GM12891 (cell line): ENCODE measurements around the gene STK24. TPM values are rescaled to one million over a fixed set of nuclear protein-coding genes. Genes with fewer than 3 reads are reported as not detected.
"Not testable (repeated sequence)": the region's sequence is repeated elsewhere in the genome, so short reads cannot be mapped to it uniquely, and the experiment has no call there.

ENCODE experiments used
- DNase-seq: peaks from one replicate; pipeline ENCODE4 v3.0.0; 2011; ENCODE audit warnings: low spot score; ENCODE audit not compliant: insufficient read length
- FAIRE-seq: peaks from 2 replicates; lab custom pipeline; 2011; peaks lifted over from hg19 to GRCh38; lab: Jason Lieb, UNC
- PAX5 ChIP-seq: IDR thresholded peaks from 2 replicates; pipeline ENCODE4 v1.6.1; 2011; ENCODE audit warnings: low read length, moderate library complexity, mild to moderate bottlenecking; ENCODE audit not compliant: insufficient read depth, severe bottlenecking
- POLR2A ChIP-seq: IDR thresholded peaks from 2 replicates; pipeline ENCODE4 v1.6.1; 2011; ENCODE audit warnings: low read depth, low read length, control low read depth
- POLR2AphosphoS5 ChIP-seq: IDR thresholded peaks from 2 replicates; pipeline ENCODE4 v1.6.1; 2011; ENCODE audit warnings: low read depth, low read length, control low read depth
- POU2F2 ChIP-seq: IDR thresholded peaks from 2 replicates; pipeline ENCODE4 v1.6.1; 2011; ENCODE audit warnings: low read depth, mild to moderate bottlenecking, control low read depth, low read length, moderate library complexity
- SPI1 ChIP-seq: IDR thresholded peaks from 2 replicates; pipeline ENCODE4 v1.6.1; 2011; ENCODE audit warnings: low read depth, low read length, control low read depth
- TAF1 ChIP-seq: IDR thresholded peaks from 2 replicates; pipeline ENCODE4 v1.6.1; 2011; ENCODE audit warnings: low read depth, low read length, control low read depth
- polyA plus RNA-seq: library from polyadenylated mRNA; unstranded; fragments of >200 nt; gene quantifications from one replicate; pipeline ENCODE4 v1.2.1, GENCODE V29; 2012; ENCODE audit warnings: low read depth, missing spikeins, inconsistent platforms; ENCODE audit not compliant: missing spikeins

The STK24 gene
- 72.0 TPM for polyA plus RNA-seq

DNA sequence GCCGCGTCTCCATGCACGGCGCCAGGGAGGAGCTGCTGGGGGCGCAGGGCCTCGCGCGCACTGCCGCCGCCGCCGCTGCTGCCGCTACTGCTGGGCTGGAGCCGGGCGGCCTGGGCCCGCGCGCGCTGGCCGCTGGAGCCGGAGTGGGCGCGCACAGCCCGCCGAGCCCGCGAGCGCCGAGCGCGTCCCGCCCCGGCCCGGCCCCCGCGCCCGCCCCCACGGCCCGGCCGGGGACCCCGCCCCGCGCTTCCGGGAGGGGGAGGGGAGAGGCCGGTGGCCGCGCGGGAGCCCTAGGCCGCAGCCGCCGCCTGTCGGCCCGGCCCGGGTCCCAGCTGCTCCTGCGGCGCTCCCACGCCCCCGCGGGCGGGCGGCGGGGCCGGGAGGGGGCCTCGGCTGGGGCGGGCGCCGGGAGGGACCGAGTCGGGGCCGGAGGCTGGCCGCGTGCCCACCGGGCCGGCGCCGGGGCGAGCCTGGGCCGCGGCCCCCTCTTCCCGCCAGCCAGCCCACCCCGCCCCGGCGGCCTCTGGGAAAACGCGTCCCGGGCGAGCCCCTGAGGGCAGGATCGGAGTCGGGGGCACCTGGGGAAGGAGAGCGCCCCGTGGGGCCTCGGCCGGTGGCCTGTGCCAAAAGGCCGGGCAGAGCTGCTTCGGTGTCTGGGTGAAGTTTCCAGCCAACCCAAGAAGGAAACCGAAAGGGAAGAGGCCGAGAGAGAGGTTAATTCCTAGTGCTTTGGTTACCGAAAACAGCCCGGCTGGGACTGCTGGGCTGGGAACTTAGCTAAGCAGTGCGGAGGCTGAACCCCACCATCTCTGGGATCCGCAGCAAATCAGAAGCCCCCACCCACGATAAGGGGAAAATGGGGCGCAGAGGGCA is at the start of gene STK24:
Gene STK24 (minus strand): TSS at position 145 of the 873 bp plus-strand sequence. CDS start 321 bp downstream, outside the sequence.
- DNase-seq (peak; percentile 77), FAIRE-seq (peak; percentile 23)
- TF ChIP-seq TAF1 (0 out of 2 replicates have a peak, but pooled peaks have one; percentile 54), PAX5 (no peak), POLR2A (no peak; the same call in 1 of the 2 replicates)

GRCh38 chr13:98626298-98626935 is 49.5 kb upstream of the STK24 start:
- no peak for DNase-seq
- TF ChIP-seq POLR2A (no peak), SPI1 (no peak), TAF1 (no peak), POU2F2 (no peak), POLR2AphosphoS5 (no peak), PAX5 (no peak)
- no peak for FAIRE-seq

- FAIRE-seq, DNase-seq: not testable (repeated sequence)
Measured at GRCh38 chr13:98624589-98624988, 47.7 kb upstream of the STK24 start.

GRCh38 chr13:98622931-98623331 is 46.0 kb upstream of the STK24 start:
- FAIRE-seq (no peak), DNase-seq (no peak)
- TF ChIP-seq POLR2A (no peak), PAX5 (no peak), POU2F2 (no peak), POLR2AphosphoS5 (no peak), SPI1 (no peak), TAF1 (no peak)

DNA sequence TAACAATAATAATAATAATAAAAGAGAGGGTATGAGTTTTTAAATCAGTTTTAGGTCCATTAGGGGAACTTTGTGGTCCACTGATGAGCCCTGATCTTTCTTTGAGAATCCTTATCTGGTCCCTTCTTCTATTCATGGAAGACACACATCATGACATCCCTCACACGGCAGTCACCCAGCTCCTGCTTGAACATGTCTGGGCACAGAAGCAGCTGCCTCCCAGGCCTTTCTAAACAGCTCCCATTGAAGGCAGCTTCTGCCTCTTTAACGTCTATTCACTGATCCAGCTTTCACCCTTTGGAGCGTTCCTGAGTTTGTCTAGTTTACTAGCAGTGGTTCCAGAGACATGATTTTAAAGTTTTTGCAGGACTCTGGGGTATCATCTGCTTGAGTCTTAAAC is 42.6 kb upstream of the STK24 start:
- FAIRE-seq = no peak
- no peak for TF ChIP-seq POLR2A
- no peak for TF ChIP-seq SPI1
- no peak for DNase-seq

GRCh38 chr13:98615595-98615994 is 38.7 kb upstream of the STK24 start:
- DNase-seq, FAIRE-seq: not testable (repeated sequence)

GRCh38 chr13:98613591-98613990 is 36.7 kb upstream of the STK24 start:
- no peak for FAIRE-seq
- no peak for DNase-seq
- TF ChIP-seq PAX5 (no peak), TAF1 (no peak), POU2F2 (no peak), POLR2AphosphoS5 (no peak), POLR2A (no peak), SPI1 (no peak)

GRCh38 chr13:98609756-98610155 is 32.8 kb upstream of the STK24 start:
- TF ChIP-seq TAF1 (no peak), PAX5 (no peak), POLR2AphosphoS5 (no peak)
- no peak for DNase-seq
- no peak for FAIRE-seq

DNA sequence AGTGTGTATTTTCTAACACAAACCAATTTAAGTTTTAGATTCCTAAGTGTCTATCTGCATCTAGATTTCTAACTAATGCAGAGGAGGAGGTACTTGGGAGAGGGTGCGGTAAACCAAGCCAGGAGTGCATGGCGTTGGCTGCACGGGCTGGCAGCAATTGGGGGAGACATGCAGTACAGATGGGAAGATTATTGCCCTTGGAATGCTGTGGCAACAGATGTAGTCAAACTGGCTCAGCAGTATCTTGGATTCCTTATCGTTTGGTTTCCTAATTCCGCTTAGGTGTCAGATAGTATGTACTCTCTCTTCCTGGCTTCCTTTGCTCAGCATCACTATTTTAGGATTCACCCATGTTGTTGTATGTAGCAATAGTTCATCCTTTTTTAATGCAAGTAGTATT is 29.4 kb upstream of the STK24 start:
- TF ChIP-seq POLR2AphosphoS5 (no peak), POU2F2 (no peak), PAX5 (no peak), POLR2A (no peak), TAF1 (no peak), SPI1 (no peak)
- DNase-seq = no peak
- FAIRE-seq = no peak

DNA sequence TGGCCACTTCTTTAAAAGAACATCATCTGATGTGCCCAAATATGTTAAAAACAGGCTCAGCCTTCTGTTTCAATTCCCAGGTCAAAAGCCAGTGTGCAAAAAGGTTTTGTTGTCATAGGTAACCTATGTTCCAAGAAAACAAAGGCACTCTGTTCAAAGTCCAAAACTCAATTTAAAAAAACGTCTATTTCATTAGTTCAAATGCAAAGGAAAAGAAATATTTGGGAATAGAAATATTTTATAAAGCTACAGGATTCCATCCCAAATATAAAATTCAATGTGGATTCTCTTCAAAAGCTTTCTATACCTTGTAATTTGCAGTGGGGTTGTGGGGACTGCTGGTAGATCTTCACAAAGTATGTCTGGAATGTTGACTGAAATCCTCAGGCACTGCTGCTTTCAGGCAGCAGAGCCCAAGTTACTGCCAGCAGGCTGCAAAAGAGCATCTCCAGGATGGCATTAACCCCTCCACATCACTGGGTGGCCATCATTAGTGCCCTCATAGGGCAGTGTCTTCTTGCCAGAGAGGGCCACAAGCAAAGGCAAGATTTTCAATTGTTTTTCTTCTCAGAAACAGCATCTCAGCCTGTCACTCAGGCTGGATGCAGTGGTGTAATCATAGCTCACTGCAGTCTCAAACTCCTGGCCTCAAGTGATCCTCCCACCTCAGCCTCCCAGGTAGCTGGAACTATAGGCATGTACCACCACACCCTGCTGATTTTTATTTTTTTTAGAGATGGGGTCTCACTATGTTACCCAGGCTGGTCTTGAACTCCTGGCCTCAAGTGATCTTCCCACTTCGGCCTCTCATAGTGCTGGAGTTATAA is 22.8 kb upstream of the STK24 start:
- TF ChIP-seq PAX5 = no peak
- no peak for FAIRE-seq
- DNase-seq = no peak
